Uterus (tissue), 4 donors: ENCODE data around the gene WDR11. TPM values are rescaled to one million over a fixed set of nuclear protein-coding genes. Genes with fewer than 3 reads are reported as not detected.

ENCODE experiments used
- DNase-seq, 2 donors: peaks; one replicate each; pipeline ENCODE4 v3.0.0-alpha.2; 2019 to 2020
- H3K27ac ChIP-seq, 2 donors: fragments of 200-600 bp; sonication (generic); 1 replicate in 1 of 2; 2 replicates in 1 of 2; pipeline ENCODE4 v1.5.1; 2016 to 2018
- H3K27me3 ChIP-seq, 2 donors: fragments of 200-600 bp; sonication (generic); one replicate each; pipeline ENCODE4 v1.5.1; 2018 to 2019; ENCODE audit warnings: control low read depth in 1 of 2
- H3K36me3 ChIP-seq, 2 donors: fragments of 200-600 bp; sonication (generic); one replicate each; pipeline ENCODE4 v1.5.1; 2019; ENCODE audit warnings: control low read depth in 1 of 2
- H3K4me1 ChIP-seq, 2 donors: fragments of 200-600 bp; sonication (generic); one replicate each; pipeline ENCODE4 v1.5.1; 2018 to 2019; ENCODE audit warnings: control low read depth in 1 of 2
- H3K4me3 ChIP-seq, 2 donors: fragments of 200-600 bp; sonication (generic); 1 replicate in 1 of 2; 2 replicates in 1 of 2; pipeline ENCODE4 v1.5.1; 2018 to 2019; ENCODE audit warnings: mild to moderate bottlenecking in 1 of 2
- H3K9me3 ChIP-seq, 2 donors: fragments of 200-600 bp; sonication (generic); one replicate each; pipeline ENCODE4 v1.5.1; 2019; ENCODE audit warnings: control low read depth in 1 of 2
- CTCF ChIP-seq, 4 experiments: fragments of 200-600 bp in 2 of 4; fragments of 450-650 bp in 2 of 4; sonication (generic) in 2 of 4; IDR thresholded peaks; one replicate each; pipeline ENCODE4 v1.5.1; 2016 to 2019; ENCODE audit warnings: antibody characterized with exemption in 4 of 4, mild to moderate bottlenecking in 2 of 4, moderate library complexity in 1 of 4
- POLR2A ChIP-seq, 2 donors: fragments of 450-650 bp; IDR thresholded peaks; one replicate each; pipeline ENCODE4 v1.6.1; 2016; ENCODE audit warnings: antibody characterized with exemption in 2 of 2, mild to moderate bottlenecking in 1 of 2, moderate library complexity in 1 of 2
- intact Hi-C: fragments of 100-400 bp; cut with DNase I; formaldehyde crosslinking; loops from one replicate; pipeline ENCODE4 v1.15.1; 2023; ENCODE audit warnings: low total_unique reads
- total RNA-seq, 4 donors: library from RNA; depleted of rRNA in 3 of 4; stranded (reverse); fragments of >200 nt in 3 of 4; gene quantifications; one replicate each; pipeline versions ENCODE4 v1.1.0 to v1.2.4, GENCODE V29; 2014 to 2023
- donor health status: DM: yes; HTN: yes; CAD: no.

WDR11 gene
- total RNA-seq, 4 donors from 2014 or later = 68.6 to 102 (median 79.5) TPM

DNA sequence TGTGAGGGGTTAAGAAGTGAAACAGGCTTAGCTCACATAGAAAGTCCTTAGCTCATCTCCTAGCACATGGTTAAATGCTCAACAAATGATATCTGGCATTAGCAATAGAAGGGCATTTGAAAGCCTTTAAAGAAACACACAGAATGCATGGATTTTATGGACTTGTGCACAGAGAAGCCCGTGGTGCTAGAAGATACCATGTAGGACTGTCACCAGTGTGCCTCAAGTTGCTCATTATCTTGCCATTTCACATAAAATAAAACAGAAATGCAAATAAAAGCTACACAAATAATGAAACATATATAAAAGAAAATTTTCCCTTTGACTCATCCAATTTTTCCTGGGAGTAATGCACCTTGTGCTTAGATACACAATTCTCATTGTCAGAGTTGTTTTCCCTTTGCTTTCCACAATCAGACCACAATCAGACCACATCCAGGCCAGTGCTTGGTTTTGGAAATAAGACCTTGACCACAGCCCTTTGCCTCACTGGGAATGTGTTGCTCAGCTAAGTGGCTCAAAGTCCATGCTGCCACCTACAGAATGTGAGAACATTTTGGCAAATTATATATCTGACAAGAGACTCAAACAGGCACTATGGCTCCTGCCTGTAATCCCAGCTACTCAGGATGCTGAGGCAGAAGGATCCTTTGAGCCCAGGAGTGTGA, 9.5 kb upstream of the WDR11 start:
- DNase-seq = no peak
- Histone ChIP-seq H3K36me3 (no peaks in the 10 kb centered on the region), H3K27me3 (no peaks in the 10 kb centered on the region), H3K9me3 (no peaks in the 10 kb centered on the region), H3K4me3 (no peak overlapping the region), H3K4me1 (no peaks in the 10 kb centered on the region), H3K27ac (no peak overlapping the region)
- TF ChIP-seq POLR2A (IDR thresholded peaks at IDR 0.05) (no peak), CTCF (IDR thresholded peaks at IDR 0.05) (no peak)
- intact Hi-C loops = no loop called here

DNA sequence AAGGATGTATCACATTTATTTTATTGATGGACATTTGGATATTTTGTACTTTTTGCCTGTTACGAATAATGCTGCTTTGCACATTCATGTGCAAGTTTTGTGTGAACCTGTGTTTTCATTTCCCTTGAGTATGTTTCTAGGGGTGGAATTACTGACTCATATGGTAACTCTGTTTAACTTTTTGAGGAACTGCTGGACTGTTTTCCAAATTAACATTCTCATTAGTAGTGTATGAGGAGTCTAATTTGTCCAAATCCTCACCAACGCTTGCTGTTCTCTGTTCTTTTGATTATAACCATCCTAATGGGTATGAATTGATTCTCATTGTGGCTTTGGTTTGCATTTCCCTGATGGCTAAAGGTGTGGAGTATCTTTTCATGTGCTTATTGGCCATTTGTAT, 3.2 kb downstream of the WDR11 start:
- intact Hi-C loops = no loop called here
- H3K36me3 ChIP-seq = no peaks in the 10 kb centered on the region
- no peak overlapping the region for H3K27ac ChIP-seq
- no peak for TF ChIP-seq POLR2A (IDR thresholded peaks at IDR 0.05)
- TF ChIP-seq CTCF (IDR thresholded peaks at IDR 0.05) = no peak
- H3K4me1 ChIP-seq = peaks cover 0 to 3% of the 10 kb centered on the region in 2 donors
- H3K9me3 ChIP-seq = no peaks in the 10 kb centered on the region
- H3K27me3 ChIP-seq = no peaks in the 10 kb centered on the region
- H3K4me3 ChIP-seq = no peak overlapping the region
- no peak for DNase-seq

DNA sequence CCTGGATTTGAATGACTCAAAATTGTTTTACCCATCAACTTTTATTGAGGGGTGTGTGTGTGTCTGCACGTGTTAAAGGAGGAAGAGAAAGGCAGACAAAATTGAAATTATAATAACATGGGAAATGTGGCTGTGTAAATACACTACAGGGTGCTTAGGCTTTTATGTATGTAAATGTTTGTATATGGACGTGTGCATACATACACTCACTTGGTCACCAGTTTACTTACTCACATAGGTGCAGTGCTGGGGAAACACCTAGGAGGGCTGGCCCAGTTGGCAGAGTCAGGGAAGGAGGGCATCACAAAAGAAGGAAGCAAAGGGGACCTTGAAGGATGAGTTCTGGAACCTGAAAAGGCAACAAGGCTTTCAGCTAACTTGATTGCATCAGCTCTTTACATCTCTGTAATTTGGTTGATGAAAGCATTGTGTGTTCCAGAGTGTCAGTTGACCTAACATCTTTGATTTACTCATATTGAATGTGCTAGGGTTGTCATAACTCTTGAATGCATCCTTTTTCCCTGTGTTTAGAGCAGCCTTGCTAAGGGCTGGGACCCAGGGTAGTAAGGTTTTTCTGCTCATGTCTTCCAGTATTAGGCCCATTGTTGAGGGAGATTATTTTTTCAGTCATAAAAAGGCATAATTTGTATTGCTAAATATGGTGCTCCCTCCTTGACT, 10.2 kb downstream of the WDR11 start:
- Histone ChIP-seq H3K4me3 (no peak overlapping the region), H3K36me3 (no peaks in the 10 kb centered on the region), H3K27ac (no peak overlapping the region), H3K27me3 (no peaks in the 10 kb centered on the region), H3K9me3 (no peaks in the 10 kb centered on the region), H3K4me1 (no peaks in the 10 kb centered on the region)
- DNase-seq = no peak
- TF ChIP-seq CTCF (IDR thresholded peaks at IDR 0.05) (no peak), POLR2A (IDR thresholded peaks at IDR 0.05) (no peak)
- intact Hi-C loops = no loop called here

DNA sequence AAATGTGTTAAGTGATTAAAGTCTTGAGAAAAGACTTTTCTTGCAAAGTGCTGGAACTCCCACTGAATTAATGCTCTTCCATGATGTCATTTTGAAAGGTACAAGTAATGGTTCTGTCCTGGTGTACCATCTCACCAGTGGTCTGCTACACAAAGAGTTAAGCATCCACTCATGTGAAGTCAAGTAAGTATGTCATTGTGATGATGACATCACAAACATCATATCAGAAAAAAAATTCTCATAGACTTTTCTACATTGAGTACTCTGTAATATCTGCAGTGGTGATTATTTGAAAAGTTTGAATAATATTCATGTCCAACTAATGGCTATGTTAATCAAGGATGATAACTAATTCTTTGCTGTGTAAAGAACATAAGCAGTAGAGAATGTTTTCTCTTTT, 22.6 kb downstream of the WDR11 start:
- DNase-seq = no peak
- intact Hi-C loops = no loop called here
- Histone ChIP-seq H3K36me3 (no peaks in the 10 kb centered on the region), H3K27me3 (no peaks in the 10 kb centered on the region), H3K4me1 (no peaks in the 10 kb centered on the region), H3K9me3 (no peaks in the 10 kb centered on the region), H3K4me3 (no peak overlapping the region), H3K27ac (no peak overlapping the region)
- no peak for TF ChIP-seq CTCF (IDR thresholded peaks at IDR 0.05)

GRCh38 chr10:120883071-120883470, 31.9 kb downstream of the WDR11 start:
- Histone ChIP-seq H3K4me3 (no peak overlapping the region), H3K9me3 (no peaks in the 10 kb centered on the region), H3K27ac (no peak overlapping the region), H3K4me1 (no peaks in the 10 kb centered on the region), H3K27me3 (no peaks in the 10 kb centered on the region), H3K36me3 (no peaks in the 10 kb centered on the region)
- TF ChIP-seq CTCF (IDR thresholded peaks at IDR 0.05) = no peak
- intact Hi-C loops = no loop called here
- no peak for DNase-seq
